Calu3 (cell line): Measurements from ENCODE around the gene PCP2. TPM values are rescaled to one million over a fixed set of nuclear protein-coding genes. Genes with fewer than 3 reads are reported as not detected.

Experiments used
- BruUV-seq: library from RNA; stranded (reverse); fragments of 400-500 nt; replicated peaks from 2 replicates; lab custom pipeline; 2021; lab: Mats Ljungman, UMichigan
- CTCF ChIA-PET: fragments of 300-600 bp; sonication (Branson Sonifier 250); formaldehyde crosslinking; loops from one replicate; lab custom pipeline; 2022; ENCODE audit warnings: antibody characterized with exemption; lab: Charles Lee
- DNase-seq: peaks from one replicate; pipeline ENCODE4 v3.0.0; 2022
- H3K27ac Mint-ChIP-seq: one replicate; pipeline ENCODE4 v1.8.0; 2022; ENCODE audit warnings: mixed read lengths; ENCODE audit not compliant: unreplicated experiment
- H3K27me3 Mint-ChIP-seq: one replicate; pipeline ENCODE4 v1.8.0; 2022; ENCODE audit warnings: mixed read lengths; ENCODE audit not compliant: unreplicated experiment
- H3K36me3 Mint-ChIP-seq: one replicate; pipeline ENCODE4 v1.8.0; 2022; ENCODE audit warnings: mild to moderate bottlenecking, moderate library complexity, mixed read lengths; ENCODE audit not compliant: insufficient read depth, unreplicated experiment
- H3K4me1 Mint-ChIP-seq: one replicate; pipeline ENCODE4 v1.8.0; 2022; ENCODE audit warnings: mild to moderate bottlenecking, low read depth, mixed read lengths; ENCODE audit not compliant: unreplicated experiment
- H3K4me3 Mint-ChIP-seq: one replicate; pipeline ENCODE4 v1.8.0; 2022; ENCODE audit warnings: mild to moderate bottlenecking, low read depth, moderate library complexity, mixed read lengths; ENCODE audit not compliant: unreplicated experiment
- H3K9me3 Mint-ChIP-seq: one replicate; pipeline ENCODE4 v1.8.0; 2022; ENCODE audit warnings: low read depth, mixed read lengths; ENCODE audit not compliant: unreplicated experiment
- intact Hi-C: fragments of 100-400 bp; cut with micrococcal nuclease; formaldehyde crosslinking; loops from one replicate; pipeline ENCODE4 v1.10.0; 2022; ENCODE audit not compliant: unreplicated experiment
- microRNA-seq: library from miRNA; unstranded; fragments of <30 nt; microRNA quantifications from one replicate; pipeline ENCODE4 v1.2.0, GENCODE V29; 2022
- total RNA-seq: library from RNA; stranded (reverse); gene quantifications from 2 replicates; pipeline ENCODE4 v1.2.3, GENCODE V29; 2022
- TF ChIP-seq, protein P1 (sequence below): fragments of 200-600 bp; IDR thresholded peaks from one replicate; pipeline ENCODE4 v1.8.0; 2022; ENCODE audit warnings: antibody characterized with exemption; ENCODE audit not compliant: unreplicated experiment

The PCP2 gene
- total RNA-seq, 1 experiment from 2014 or later, result not detected

DNA sequence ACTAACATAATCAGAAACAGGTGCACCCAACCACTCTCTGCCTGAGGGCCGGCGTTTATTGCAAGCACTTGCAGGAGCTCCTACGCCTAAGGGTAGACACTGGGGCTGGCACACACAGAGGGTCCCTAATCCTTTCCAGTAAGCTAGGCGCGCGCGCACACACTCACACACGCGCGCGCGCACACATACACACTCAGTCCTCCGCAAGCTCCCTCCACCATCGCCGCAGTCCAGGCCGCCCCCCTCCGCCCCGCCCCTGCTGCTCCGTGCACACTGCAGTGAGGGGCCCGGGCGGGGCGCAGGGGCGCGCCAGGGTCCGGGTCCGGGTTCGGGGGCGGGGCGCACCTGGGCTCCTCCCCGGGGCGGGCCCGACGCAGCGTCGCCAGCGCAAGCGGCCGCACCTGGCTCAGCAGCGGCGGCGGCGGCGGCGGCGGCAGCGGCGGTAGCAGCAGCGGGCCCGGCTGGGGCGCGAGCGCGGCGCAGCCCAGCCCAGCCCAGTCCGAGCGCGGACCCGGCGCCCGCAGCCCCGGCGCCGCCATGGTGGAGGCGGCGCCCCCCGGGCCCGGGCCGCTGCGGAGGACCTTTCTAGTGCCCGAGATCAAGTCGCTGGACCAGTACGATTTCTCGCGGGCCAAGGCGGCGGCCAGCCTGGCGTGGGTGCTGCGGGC, 37.9 kb downstream of the PCP2 start, which contains the start of gene CAMSAP3:
CAMSAP3 (plus strand) TSS at position 398 of the 668 bp plus-strand sequence; CDS start at position 538, 140 bp downstream.
- peak; percentile 70 for DNase-seq
- Mint-ChIP-seq H3K4me1 (peaks cover 15% of the 10 kb centered on the region), H3K27me3 (no peaks in the 10 kb centered on the region), H3K4me3 (peak within 1 kb of the TSS; percentile 82), H3K9me3 (no peaks in the 10 kb centered on the region), H3K27ac (peak within 1 kb of the TSS; percentile 2), H3K36me3 (peaks cover 15% of the 10 kb centered on the region)
- intact Hi-C loops, result no loop called here
- TF ChIP-seq, protein P1, sequence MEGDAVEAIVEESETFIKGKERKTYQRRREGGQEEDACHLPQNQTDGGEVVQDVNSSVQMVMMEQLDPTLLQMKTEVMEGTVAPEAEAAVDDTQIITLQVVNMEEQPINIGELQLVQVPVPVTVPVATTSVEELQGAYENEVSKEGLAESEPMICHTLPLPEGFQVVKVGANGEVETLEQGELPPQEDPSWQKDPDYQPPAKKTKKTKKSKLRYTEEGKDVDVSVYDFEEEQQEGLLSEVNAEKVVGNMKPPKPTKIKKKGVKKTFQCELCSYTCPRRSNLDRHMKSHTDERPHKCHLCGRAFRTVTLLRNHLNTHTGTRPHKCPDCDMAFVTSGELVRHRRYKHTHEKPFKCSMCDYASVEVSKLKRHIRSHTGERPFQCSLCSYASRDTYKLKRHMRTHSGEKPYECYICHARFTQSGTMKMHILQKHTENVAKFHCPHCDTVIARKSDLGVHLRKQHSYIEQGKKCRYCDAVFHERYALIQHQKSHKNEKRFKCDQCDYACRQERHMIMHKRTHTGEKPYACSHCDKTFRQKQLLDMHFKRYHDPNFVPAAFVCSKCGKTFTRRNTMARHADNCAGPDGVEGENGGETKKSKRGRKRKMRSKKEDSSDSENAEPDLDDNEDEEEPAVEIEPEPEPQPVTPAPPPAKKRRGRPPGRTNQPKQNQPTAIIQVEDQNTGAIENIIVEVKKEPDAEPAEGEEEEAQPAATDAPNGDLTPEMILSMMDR, result no peak
- CTCF ChIA-PET, result interaction anchor here (0.6 to 4.2 kb wide), 2 partner anchors 27 to 189 kb away, joined by 3 to 26 read pairs; no protein-coding TSS in a partner anchor
- no TSS peak for BruUV-seq

DNA sequence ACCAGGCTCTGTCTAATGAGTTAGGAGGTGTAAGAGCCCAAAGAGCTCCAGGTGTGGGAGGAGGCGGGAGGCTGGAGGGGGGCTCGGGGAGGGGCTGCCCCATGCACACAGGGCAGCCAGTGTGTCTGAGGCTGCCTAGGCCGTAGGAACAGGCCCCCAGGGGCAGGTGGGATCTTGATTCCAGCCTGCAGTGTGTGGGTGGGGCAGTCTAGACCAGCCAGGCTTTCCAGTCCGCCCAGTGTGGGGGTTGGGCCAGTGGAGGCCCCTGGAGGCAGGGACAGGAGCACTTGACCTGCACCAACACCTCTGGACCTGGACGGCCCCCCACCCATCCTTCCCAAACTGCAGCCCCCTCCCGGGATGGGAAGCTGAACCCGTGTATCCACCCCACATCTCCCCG, 43.3 kb downstream of the PCP2 start:
- intact Hi-C loops, result no loop called here
- no TSS peak for BruUV-seq
- TF ChIP-seq, protein P1, result no peak
- Mint-ChIP-seq H3K9me3 (no peaks in the 10 kb centered on the region), H3K27me3 (no peaks in the 10 kb centered on the region), H3K4me3 (no peak overlapping the region), H3K4me1 (peaks cover 5% of the 10 kb centered on the region), H3K27ac (no peak overlapping the region), H3K36me3 (no peaks in the 10 kb centered on the region)
- peak; percentile 65 for DNase-seq
- CTCF ChIA-PET, result no interaction called here

DNA sequence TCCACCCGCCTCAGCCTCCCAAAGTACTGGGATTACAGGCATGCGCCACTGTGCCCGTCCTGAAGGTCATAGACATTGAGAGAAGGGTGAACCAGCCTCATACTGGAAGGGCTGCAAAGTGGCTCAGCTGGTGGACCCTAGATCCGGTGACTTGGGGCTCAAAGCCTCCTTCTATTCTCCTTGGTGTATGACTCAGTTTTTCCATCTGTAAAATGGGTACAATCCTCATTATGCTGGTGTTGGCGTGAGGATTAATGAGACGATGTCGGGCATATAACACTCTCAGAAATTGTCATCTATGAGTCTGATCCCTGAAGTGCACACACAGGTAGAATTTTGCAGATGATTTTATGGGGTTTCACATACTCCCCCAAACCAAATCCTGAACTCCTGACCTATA, 43.7 kb downstream of the PCP2 start:
- BruUV-seq, result no TSS peak
- H3K4me1 Mint-ChIP-seq, result peaks cover under 1% of the 10 kb centered on the region
- intact Hi-C loops, result no loop called here
- H3K9me3 Mint-ChIP-seq, result no peaks in the 10 kb centered on the region
- H3K4me3 Mint-ChIP-seq, result no peak overlapping the region
- no peaks in the 10 kb centered on the region for H3K27me3 Mint-ChIP-seq
- CTCF ChIA-PET, result no interaction called here
- H3K27ac Mint-ChIP-seq, result no peak overlapping the region
- TF ChIP-seq, protein P1, result no peak
- no peak for DNase-seq
- H3K36me3 Mint-ChIP-seq, result no peaks in the 10 kb centered on the region

DNA sequence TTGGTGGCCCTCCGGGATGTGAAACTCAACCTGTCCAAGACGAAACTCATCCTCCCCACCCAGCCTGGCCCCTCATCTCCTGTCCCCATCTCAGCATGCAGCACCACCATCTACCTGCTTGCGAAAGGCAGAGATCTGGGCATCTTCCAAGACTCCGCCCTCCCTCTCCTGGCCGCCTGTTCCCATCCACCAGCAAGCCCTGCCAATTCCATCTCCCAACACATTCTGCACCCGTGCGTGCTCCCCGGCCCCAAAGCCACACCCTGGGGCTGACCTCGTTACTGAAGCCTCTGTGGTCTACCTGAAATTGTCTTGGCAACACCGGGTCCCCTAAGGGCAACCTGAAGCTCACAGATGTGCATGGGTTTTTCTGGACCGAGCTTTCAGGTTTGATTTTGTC, 51.1 kb downstream of the PCP2 start:
- peaks cover 15% of the 10 kb centered on the region for H3K27me3 Mint-ChIP-seq
- H3K36me3 Mint-ChIP-seq, result no peaks in the 10 kb centered on the region
- H3K27ac Mint-ChIP-seq, result no peak overlapping the region
- H3K9me3 Mint-ChIP-seq, result no peaks in the 10 kb centered on the region
- TF ChIP-seq, protein P1, result no peak
- intact Hi-C loops, result no loop called here
- CTCF ChIA-PET, result no interaction called here
- H3K4me3 Mint-ChIP-seq, result no peak overlapping the region
- BruUV-seq, result no TSS peak
- no peak for DNase-seq
- H3K4me1 Mint-ChIP-seq, result no peaks in the 10 kb centered on the region

Small RNA genes within 50 kb of the gene (microRNA-seq; reads per million reads assigned to microRNA genes)
- gene MIR6792, result 2.5 reads per million

Other genes with a start within 250 kb of the PCP2 start
- gene PEX11G, start 144.7 kb downstream of the PCP2 start, total RNA-seq, result 1.3 and 3.4 TPM in 2 replicates
- gene ZNF358, start 117.6 kb downstream of the PCP2 start, total RNA-seq, result 22.6 and 23.8 TPM in 2 replicates
- 13.1 TPM in 2 replicates for gene MCOLN1, start 111.1 kb downstream of the PCP2 start, total RNA-seq
- 51.3 and 60.1 TPM in 2 replicates for gene PNPLA6, start 98.0 kb downstream of the PCP2 start, total RNA-seq
- 26.0 and 30.3 TPM in 2 replicates for gene CAMSAP3, start 37.9 kb downstream of the PCP2 start, total RNA-seq
- gene XAB2, start 4.2 kb downstream of the PCP2 start, total RNA-seq, result 33.0 and 36.5 TPM in 2 replicates
- 77.6 and 81.3 TPM in 2 replicates for gene PET100, start 3.9 kb downstream of the PCP2 start, total RNA-seq
- 132 and 150 TPM in 2 replicates for gene STXBP2, start 3.4 kb upstream of the PCP2 start, total RNA-seq
- not detected in 2 replicates for gene RETN, start 35.3 kb upstream of the PCP2 start, total RNA-seq
- not detected in 2 replicates for gene MCEMP1, start 43.4 kb upstream of the PCP2 start, total RNA-seq
- 82.4 and 87.3 TPM in 2 replicates for gene TRAPPC5, start 47.1 kb upstream of the PCP2 start, total RNA-seq
- gene FCER2, start 68.4 kb upstream of the PCP2 start, total RNA-seq, result not detected in 2 replicates
- not detected in 2 replicates for gene CLEC4G, start 98.4 kb upstream of the PCP2 start, total RNA-seq
- not detected in 2 replicates for gene CD209, start 113.8 kb upstream of the PCP2 start, total RNA-seq
- not detected in 2 replicates for gene CLEC4M, start 129.5 kb upstream of the PCP2 start, total RNA-seq
- gene EVI5L, start 196.5 kb upstream of the PCP2 start, total RNA-seq, result 12.2 and 12.5 TPM in 2 replicates
- gene PRR36, start 240.7 kb upstream of the PCP2 start, total RNA-seq, result 10.8 and 11.7 TPM in 2 replicates